ENCODE results near the gene CLSTN2. TPM values are rescaled to one million over a fixed set of nuclear protein-coding genes. Genes with fewer than 3 reads are reported as not detected.

Gene CLSTN2
- total RNA-seq, 4 donors from 2014 or later: 2.7 to 5.0 (median 3.1) TPM

GRCh38 chr3:140470962-140471361 lies 536.0 kb downstream of the CLSTN2 start:
- no peak for TF ChIP-seq POLR2A (IDR thresholded peaks at IDR 0.05)
- TF ChIP-seq CTCF (IDR thresholded peaks at IDR 0.05): no peak
- no peak for DNase-seq
- Histone ChIP-seq H3K36me3 (no peaks in the 10 kb centered on the region), H3K9me3 (no peaks in the 10 kb centered on the region), H3K27me3 (no peaks in the 10 kb centered on the region), H3K4me1 (no peaks in the 10 kb centered on the region), H3K27ac (no peak overlapping the region), H3K4me3 (no peak overlapping the region)

- H3K36me3 ChIP-seq: no peaks in the 10 kb centered on the region
- DNase-seq: no peak
- no peaks in the 10 kb centered on the region for H3K4me1 ChIP-seq
- H3K4me3 ChIP-seq: no peak overlapping the region
- TF ChIP-seq CTCF (IDR thresholded peaks at IDR 0.05) (no peak), POLR2A (IDR thresholded peaks at IDR 0.05) (no peak)
- no peaks in the 10 kb centered on the region for H3K9me3 ChIP-seq
- no peak overlapping the region for H3K27ac ChIP-seq
- H3K27me3 ChIP-seq: no peaks in the 10 kb centered on the region
Measured at GRCh38 chr3:140472306-140473020, 537.5 kb downstream of the CLSTN2 start.

- Histone ChIP-seq H3K27ac (no peak overlapping the region), H3K27me3 (no peaks in the 10 kb centered on the region), H3K36me3 (no peaks in the 10 kb centered on the region), H3K9me3 (no peaks in the 10 kb centered on the region), H3K4me3 (no peak overlapping the region), H3K4me1 (no peaks in the 10 kb centered on the region)
- TF ChIP-seq POLR2A (IDR thresholded peaks at IDR 0.05): no peak
- no peak for TF ChIP-seq CTCF (IDR thresholded peaks at IDR 0.05)
- DNase-seq: no peak
Measured at GRCh38 chr3:140487566-140487965, 552.6 kb downstream of the CLSTN2 start.

- Histone ChIP-seq H3K4me1 (no peaks in the 10 kb centered on the region), H3K4me3 (no peak overlapping the region), H3K9me3 (no peaks in the 10 kb centered on the region), H3K27ac (no peak overlapping the region), H3K27me3 (no peaks in the 10 kb centered on the region), H3K36me3 (no peaks in the 10 kb centered on the region)
- no peak for TF ChIP-seq CTCF (IDR thresholded peaks at IDR 0.05)
- TF ChIP-seq POLR2A (IDR thresholded peaks at IDR 0.05): no peak
- DNase-seq: no peak
Measured at GRCh38 chr3:140493271-140493670, 558.3 kb downstream of the CLSTN2 start.

GRCh38 chr3:140494970-140495369 lies 560.0 kb downstream of the CLSTN2 start:
- Histone ChIP-seq H3K4me1 (no peaks in the 10 kb centered on the region), H3K36me3 (no peaks in the 10 kb centered on the region), H3K27me3 (no peaks in the 10 kb centered on the region), H3K4me3 (no peak overlapping the region), H3K27ac (no peak overlapping the region), H3K9me3 (no peaks in the 10 kb centered on the region)
- DNase-seq: no peak
- no peak for TF ChIP-seq CTCF (IDR thresholded peaks at IDR 0.05)
- TF ChIP-seq POLR2A (IDR thresholded peaks at IDR 0.05): no peak
